B cell (primary cell): ENCODE results near the gene PREX1. TPM values are rescaled to one million over a fixed set of nuclear protein-coding genes. Genes with fewer than 3 reads are reported as not detected.
A peak's percentile ranks its signal among the peaks of the same experiment; 100 is the strongest.

ENCODE experiments used
- ATAC-seq: fragments of 200-7000 bp; cut with Tn5 transposase; one replicate; pipeline ENCODE4 v1.10.0; 2021; ENCODE audit warnings: low read depth, mild to moderate bottlenecking, moderate number of reproducible peaks, moderate library complexity
- CTCF ChIA-PET: fragments of 350-600 bp; sonication (Branson Sonifier 250); formaldehyde crosslinking; loops from one replicate; lab custom pipeline; 2021; ENCODE audit warnings: antibody characterized with exemption, inconsistent platforms; lab: Charles Lee
- POLR2A ChIA-PET: fragments of 350-600 bp; sonication (Branson Sonifier 250); formaldehyde crosslinking; loops from one replicate; lab custom pipeline; 2021; ENCODE audit warnings: antibody characterized with exemption; lab: Charles Lee
- DNase-seq: peaks from one replicate; pipeline ENCODE4 v3.0.0; 2013
- H2AFZ ChIP-seq: 2 replicates; pipeline ENCODE4 v1.6.1; 2012; ENCODE audit warnings: mild to moderate bottlenecking, low read depth, low read length; ENCODE audit not compliant: insufficient read depth, poor library complexity, severe bottlenecking
- H3K27ac ChIP-seq, 2 donors: 1 replicate in 1 of 2; 2 replicates in 1 of 2; pipeline ENCODE4 v1.5.1; 2012 to 2013; ENCODE audit warnings: low read length in 2 of 2, mild to moderate bottlenecking in 2 of 2, moderate library complexity in 1 of 2
- H3K27me3 ChIP-seq, 4 experiments: fragments of 200-600 bp in 1 of 4; sonication (generic) in 1 of 4; replicated peaks in 1 of 4; 1 replicate in 2 of 4; 2 replicates in 2 of 4; pipeline versions ENCODE4 v1.6.1 to v1.7.0; 2013 to 2016; ENCODE audit warnings: low read length in 3 of 4, mild to moderate bottlenecking in 2 of 4, mixed read lengths in 1 of 4, moderate library complexity in 1 of 4; ENCODE audit not compliant: insufficient read depth in 4 of 4, control insufficient read depth in 3 of 4; ENCODE audit errors: control extremely low read depth in 1 of 4
- H3K36me3 ChIP-seq, 2 experiments: replicated peaks in 1 of 2; 1 replicate in 1 of 2; 2 replicates in 1 of 2; pipeline versions ENCODE4 v1.6.1 to v1.7.1; 2013; ENCODE audit warnings: low read length in 1 of 2; ENCODE audit not compliant: insufficient read depth in 2 of 2, control insufficient read depth in 1 of 2; ENCODE audit errors: control extremely low read depth in 1 of 2, extremely low read depth in 1 of 2
- H3K4me1 ChIP-seq, 2 donors: fragments of 200-600 bp in 1 of 2; sonication (generic) in 1 of 2; 1 replicate in 1 of 2; 2 replicates in 1 of 2; pipeline versions ENCODE4 v1.5.1 to v1.6.1; 2013 to 2017; ENCODE audit warnings: low read length in 2 of 2; ENCODE audit not compliant: control insufficient read depth in 2 of 2, insufficient read depth in 2 of 2
- H3K4me2 ChIP-seq: replicated peaks from 2 replicates; pipeline ENCODE3; 2012; ENCODE audit warnings: mild to moderate bottlenecking, low read depth, low read length; ENCODE audit not compliant: poor library complexity, severe bottlenecking
- H3K4me3 ChIP-seq, 5 experiments: fragments of 200-600 bp in 1 of 5; sonication (generic) in 1 of 5; 1 replicate in 3 of 5; 2 replicates in 2 of 5; pipeline versions ENCODE4 v1.5.1 to v1.7.0; 2011 to 2016; ENCODE audit warnings: low read length in 4 of 5, mild to moderate bottlenecking in 4 of 5, low read depth in 2 of 5, control low read depth in 1 of 5, moderate library complexity in 1 of 5; ENCODE audit not compliant: insufficient read depth in 1 of 5; ENCODE audit errors: control extremely low read depth in 1 of 5, extremely low read depth in 1 of 5
- H3K79me2 ChIP-seq: fragments of 200-600 bp; sonication (generic); one replicate; pipeline ENCODE4 v1.6.0; 2016; ENCODE audit warnings: low read length; ENCODE audit not compliant: control insufficient read depth, insufficient read depth
- H3K9ac ChIP-seq: fragments of 200-600 bp; sonication (generic); 2 replicates; pipeline ENCODE4 v1.6.1; 2017; ENCODE audit warnings: mild to moderate bottlenecking, low read length, moderate library complexity
- H3K9me3 ChIP-seq, 3 donors: one replicate each; pipeline versions ENCODE4 v1.6.1 to v1.7.1; 2013; ENCODE audit warnings: low read length in 2 of 3; ENCODE audit not compliant: control insufficient read depth in 2 of 3, insufficient read depth in 1 of 3; ENCODE audit errors: control extremely low read depth in 1 of 3
- H4K20me1 ChIP-seq: 2 replicates; pipeline ENCODE4 v1.6.0; 2012; ENCODE audit warnings: mild to moderate bottlenecking, low read length; ENCODE audit not compliant: insufficient read depth, control insufficient read depth, poor library complexity, severe bottlenecking
- H3K27ac Mint-ChIP-seq: one replicate; pipeline ENCODE4 v1.8.0; 2021; ENCODE audit warnings: mixed read lengths
- H3K27me3 Mint-ChIP-seq: one replicate; pipeline ENCODE4 v1.8.0; 2021; ENCODE audit warnings: mixed read lengths
- H3K4me1 Mint-ChIP-seq: one replicate; pipeline ENCODE4 v1.8.0; 2021; ENCODE audit warnings: mixed read lengths
- H3K4me3 Mint-ChIP-seq: one replicate; pipeline ENCODE4 v1.8.0; 2021; ENCODE audit warnings: mixed read lengths
- H3K9me3 Mint-ChIP-seq: one replicate; pipeline ENCODE4 v1.8.0; 2022; ENCODE audit warnings: mixed read lengths; ENCODE audit not compliant: insufficient read depth
- CTCF ChIP-seq: fragments of 200-600 bp; IDR thresholded peaks from one replicate; pipeline ENCODE4 v1.8.0; 2022; ENCODE audit warnings: antibody characterized with exemption, mild to moderate bottlenecking
- EZH2 ChIP-seq: IDR thresholded peaks from 2 replicates; pipeline ENCODE4 v1.6.1; 2012; ENCODE audit warnings: borderline replicate concordance, low read depth, mild to moderate bottlenecking, moderate library complexity, low read length; ENCODE audit not compliant: insufficient read depth, poor library complexity, severe bottlenecking
- WGBS: methylation state at CpG from one replicate; pipeline ENCODE4 v1.1.5; 2013; ENCODE audit warnings: missing lambda C conversion rate; ENCODE audit not compliant: insufficient coverage; 5-methylcytosine and 5-hydroxymethylcytosine counted together
- intact Hi-C: fragments of 100-400 bp; cut with micrococcal nuclease; formaldehyde crosslinking; loops from one replicate; pipeline ENCODE4 v1.10.0; 2022
- polyA plus RNA-seq: library from polyadenylated mRNA; depleted of rRNA; stranded (reverse); fragments of >200 nt; gene quantifications from 2 replicates; pipeline ENCODE4 v1.2.3, GENCODE V29; 2012
- total RNA-seq, 2 donors: library from RNA; stranded (reverse); fragments of 120-200 nt in 1 of 2; gene quantifications; 1 replicate in 1 of 2; 2 replicates in 1 of 2; pipeline versions ENCODE4 v1.2.3 to v1.2.4, GENCODE V29; 2013 to 2022

Gene PREX1
- total and polyA plus RNA-seq, 2 donors (not counting 1 experiment from before 2014, with no cell fraction given), result 79.1 to 99.4 TPM

GRCh38 chr20:48620507-48621375 is 207.1 kb downstream of the PREX1 start:
- no peaks in the 10 kb centered on the region for H3K27me3 Mint-ChIP-seq
- Histone ChIP-seq H2AFZ (peak overlapping the region; percentile 36), H3K36me3 (peaks cover 2 to 21% of the 10 kb centered on the region in 2 experiments), H3K4me1 (peaks cover 5 to 15% of the 10 kb centered on the region in 2 donors), H3K9me3 (peaks cover 0 to 7% (median 0%) of the 10 kb centered on the region in 3 donors), H3K27ac (no peak overlapping the region), H3K27me3 (peaks cover 0 to 5% (median 0%) of the 10 kb centered on the region in 4 experiments), H3K4me3 (peak overlapping the region in 1 of 5 experiments; percentile 23), H3K9ac (no peak overlapping the region), H3K4me2 (peak overlapping the region; percentile 65), H3K79me2 (no peaks in the 10 kb centered on the region), H4K20me1 (no peaks in the 10 kb centered on the region)
- H3K27ac Mint-ChIP-seq, result peak overlapping the region; percentile 17
- peak overlapping the region; percentile 75 for H3K4me3 Mint-ChIP-seq
- WGBS, result 22% methylated on average over 20 of the region's 26 CpGs
- H3K9me3 Mint-ChIP-seq, result no peaks in the 10 kb centered on the region
- DNase-seq, result peak; percentile 81
- ChIA-PET CTCF (interaction anchor here (0.7 to 10.1 kb wide), 56 partner anchors 9 to 1868 kb away, joined by 3 to 299 read pairs (median 4); partner anchors contain the start of gene SULF2), POLR2A (interaction anchor here (0.6 to 0.8 kb wide), 2 partner anchors 88 to 894 kb away, joined by 3 read pairs; no protein-coding TSS in a partner anchor)
- intact Hi-C loops, result loop anchor here (1.0 to 2.0 kb wide), 3 partner anchors 270 to 942 kb away; no protein-coding TSS in a partner anchor
- H3K4me1 Mint-ChIP-seq, result peaks cover 8% of the 10 kb centered on the region
- peak; percentile 93 for TF ChIP-seq CTCF
- TF ChIP-seq EZH2, result no peak
- peak; percentile 89 for ATAC-seq
